GM21529 (cell line): Measurements from ENCODE around the gene KCTD16.

Experiments
- ATAC-seq: cut with Tn5 transposase; IDR thresholded peaks from one replicate; pipeline ENCODE4 v1.9.1; 2021; ENCODE audit not compliant: unreplicated experiment

Gene KCTD16

GRCh38 chr5:144329681-144330080, 159.0 kb downstream of the KCTD16 start:
- no peak for ATAC-seq

- no peak for ATAC-seq
Measured at GRCh38 chr5:144331361-144331760, 160.7 kb downstream of the KCTD16 start.

GRCh38 chr5:144332265-144332664, 161.6 kb downstream of the KCTD16 start:
- no peak for ATAC-seq

GRCh38 chr5:144333336-144333920, 162.8 kb downstream of the KCTD16 start:
- no peak for ATAC-seq

- ATAC-seq: no peak
Measured at GRCh38 chr5:144335561-144335960, 164.9 kb downstream of the KCTD16 start.

GRCh38 chr5:144336191-144336961, 165.7 kb downstream of the KCTD16 start:
- ATAC-seq: no peak

- ATAC-seq: no peak
Measured at GRCh38 chr5:144352330-144352729, 181.7 kb downstream of the KCTD16 start.

GRCh38 chr5:144352732-144353317, 182.2 kb downstream of the KCTD16 start:
- no peak for ATAC-seq

GRCh38 chr5:144356489-144356888, 185.8 kb downstream of the KCTD16 start:
- ATAC-seq: no peak

- no peak for ATAC-seq
Measured at GRCh38 chr5:144361406-144361805, 190.7 kb downstream of the KCTD16 start.

GRCh38 chr5:144365885-144366284, 195.2 kb downstream of the KCTD16 start:
- no peak for ATAC-seq

- no peak for ATAC-seq
Measured at GRCh38 chr5:144367991-144368390, 197.3 kb downstream of the KCTD16 start.

GRCh38 chr5:144368556-144368955, 197.9 kb downstream of the KCTD16 start:
- ATAC-seq: no peak

GRCh38 chr5:144369006-144369405, 198.3 kb downstream of the KCTD16 start:
- peak; percentile 60 for ATAC-seq

- ATAC-seq: no peak
Measured at GRCh38 chr5:144370273-144370672, 199.6 kb downstream of the KCTD16 start.

GRCh38 chr5:144374637-144375036, 204.0 kb downstream of the KCTD16 start:
- ATAC-seq: no peak

- no peak for ATAC-seq
Measured at GRCh38 chr5:144377207-144377606, 206.5 kb downstream of the KCTD16 start.

- no peak for ATAC-seq
Measured at GRCh38 chr5:144378681-144379080, 208.0 kb downstream of the KCTD16 start.

GRCh38 chr5:144385597-144385996, 214.9 kb downstream of the KCTD16 start:
- no peak for ATAC-seq

GRCh38 chr5:144386315-144386714, 215.6 kb downstream of the KCTD16 start:
- no peak for ATAC-seq

GRCh38 chr5:144390133-144390532, 219.5 kb downstream of the KCTD16 start:
- no peak for ATAC-seq

GRCh38 chr5:144391044-144391443, 220.4 kb downstream of the KCTD16 start:
- no peak for ATAC-seq
